ENCODE results near the gene PSMA7.

The PSMA7 gene

GRCh38 chr20:62143081-62143956 is at the start of gene PSMA7, which contains the start of gene SS18L1:
PSMA7 (minus strand) TSS chr20:62143394; CDS start chr20:62143303, 91 bp downstream.
SS18L1 (plus strand) TSS chr20:62143769; CDS start chr20:62143821, 52 bp downstream.
- peak; percentile 66 to 79 for DNase-seq (ENCODE audit: low read depth in 2 of 2)

GRCh38 chr20:62192635-62193034 is 49.4 kb upstream of the PSMA7 start:
- DNase-seq (ENCODE audit: low read depth in 2 of 2): no peak

GRCh38 chr20:62191781-62192559 is 48.8 kb upstream of the PSMA7 start:
- no peak for DNase-seq (ENCODE audit: low read depth in 2 of 2)

GRCh38 chr20:62190639-62191411 is 47.6 kb upstream of the PSMA7 start:
- no peak for DNase-seq (ENCODE audit: low read depth in 2 of 2)

- DNase-seq (ENCODE audit: low read depth in 2 of 2): no peak
Observed at GRCh38 chr20:62186887-62187866, 44.0 kb upstream of the PSMA7 start.

- no peak for DNase-seq (ENCODE audit: low read depth in 2 of 2)
Observed at GRCh38 chr20:62186096-62186426, 42.9 kb upstream of the PSMA7 start.

GRCh38 chr20:62183426-62184142 is 40.4 kb upstream of the PSMA7 start:
- DNase-seq (ENCODE audit: low read depth in 2 of 2): no peak

GRCh38 chr20:62182469-62183425 is 39.6 kb upstream of the PSMA7 start, which contains the start of gene MTG2:
MTG2 (plus strand) TSS chr20:62183028; CDS start chr20:62193421, 10,393 bp downstream.
- DNase-seq (ENCODE audit: low read depth in 2 of 2): peak; percentile 88 to 90

- no peak for DNase-seq (ENCODE audit: low read depth in 2 of 2)
Observed at GRCh38 chr20:62181808-62182207, 38.6 kb upstream of the PSMA7 start.

GRCh38 chr20:62179162-62179504 is 35.9 kb upstream of the PSMA7 start:
- DNase-seq (ENCODE audit: low read depth in 2 of 2): no peak

- no peak for DNase-seq (ENCODE audit: low read depth in 2 of 2)
Observed at GRCh38 chr20:62178316-62179161, 35.3 kb upstream of the PSMA7 start.

- no peak for DNase-seq (ENCODE audit: low read depth in 2 of 2)
Observed at GRCh38 chr20:62177307-62177706, 34.1 kb upstream of the PSMA7 start.

- no peak for DNase-seq (ENCODE audit: low read depth in 2 of 2)
Observed at GRCh38 chr20:62176866-62177265, 33.7 kb upstream of the PSMA7 start.

GRCh38 chr20:62175711-62176110 is 32.5 kb upstream of the PSMA7 start:
- no peak for DNase-seq (ENCODE audit: low read depth in 2 of 2)

GRCh38 chr20:62174870-62175624 is 31.9 kb upstream of the PSMA7 start:
- no peak for DNase-seq (ENCODE audit: low read depth in 2 of 2)

GRCh38 chr20:62174021-62174804 is 31.0 kb upstream of the PSMA7 start:
- DNase-seq (ENCODE audit: low read depth in 2 of 2): no peak

All from stimulated activated CD8-positive, alpha-beta memory T cell treated with anti-CD3 and anti-CD28 coated beads, Interleukin-15, amount 100 ng/mL, for 4 hours (primary cell).